ENCODE data around the gene MT1X.
"Not testable (repeated sequence)": the region's sequence is repeated elsewhere in the genome, so short reads cannot be mapped to it uniquely, and the experiment has no call there.

The MT1X gene

DNA sequence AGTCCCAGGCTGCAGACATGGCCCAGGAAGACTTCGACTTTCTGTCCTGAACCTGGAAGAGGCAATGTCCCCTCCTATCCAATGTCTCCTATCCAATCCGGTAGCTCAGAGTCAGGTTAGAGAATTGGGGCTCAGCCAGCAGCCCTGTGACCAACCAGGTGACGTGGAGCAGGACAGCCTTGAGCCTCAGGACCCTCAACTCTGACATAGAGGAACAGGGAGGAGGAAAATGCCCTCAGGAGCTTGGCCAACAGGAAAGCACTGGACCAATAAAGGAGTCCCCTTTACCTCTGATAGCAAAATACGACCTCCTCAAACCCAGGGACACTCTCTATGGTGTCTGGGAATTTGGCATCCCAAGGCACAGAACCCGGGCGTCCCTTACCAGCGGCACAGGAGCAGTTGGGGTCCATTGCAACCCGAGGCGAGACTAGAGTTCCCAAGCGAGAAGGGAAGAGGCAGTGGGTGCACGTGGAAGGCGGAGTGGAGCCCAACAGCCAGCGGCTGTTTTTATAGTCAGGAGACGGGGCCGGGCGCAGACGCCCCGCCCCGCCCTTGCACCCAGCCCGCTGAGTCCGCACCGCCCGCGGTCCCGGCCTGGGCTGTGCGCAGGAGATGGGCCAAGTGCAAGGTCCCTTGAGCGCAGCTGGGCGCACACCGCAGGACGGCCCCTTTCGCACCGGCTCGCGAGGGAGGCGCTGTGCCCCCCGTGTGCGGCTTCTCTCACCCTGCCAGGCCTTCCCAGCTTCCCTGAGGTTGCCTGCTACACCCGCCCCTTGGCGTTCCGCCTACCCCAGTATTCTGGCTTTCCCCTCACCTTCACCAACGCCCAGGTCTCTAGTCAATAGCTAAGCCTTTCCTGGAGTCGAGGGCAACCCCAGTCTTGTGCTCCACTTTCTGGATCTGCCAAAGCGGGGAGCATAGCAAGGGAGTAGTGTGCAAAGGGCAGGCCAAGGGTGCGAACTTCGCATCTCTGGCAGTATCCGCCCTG is 14.4 kb upstream of the MT1X start, which contains the start of gene MT1G:
Gene MT1G (minus strand): TSS at position 485 of the 991 bp plus-strand sequence. CDS start 72 bp downstream, at position 413.
- Mint-ChIP-seq H3K4me1 (ENCODE audit: low read depth) (peaks cover 24% of the 10 kb centered on the region), H3K9me3 (ENCODE audit: low read depth) (no peaks in the 10 kb centered on the region), H3K36me3 (peaks cover 12% of the 10 kb centered on the region), H3K27ac (no peak within 1 kb of the TSS), H3K27me3 (peaks cover 23% of the 10 kb centered on the region), H3K4me3 (peak within 1 kb of the TSS; percentile 63)

DNA sequence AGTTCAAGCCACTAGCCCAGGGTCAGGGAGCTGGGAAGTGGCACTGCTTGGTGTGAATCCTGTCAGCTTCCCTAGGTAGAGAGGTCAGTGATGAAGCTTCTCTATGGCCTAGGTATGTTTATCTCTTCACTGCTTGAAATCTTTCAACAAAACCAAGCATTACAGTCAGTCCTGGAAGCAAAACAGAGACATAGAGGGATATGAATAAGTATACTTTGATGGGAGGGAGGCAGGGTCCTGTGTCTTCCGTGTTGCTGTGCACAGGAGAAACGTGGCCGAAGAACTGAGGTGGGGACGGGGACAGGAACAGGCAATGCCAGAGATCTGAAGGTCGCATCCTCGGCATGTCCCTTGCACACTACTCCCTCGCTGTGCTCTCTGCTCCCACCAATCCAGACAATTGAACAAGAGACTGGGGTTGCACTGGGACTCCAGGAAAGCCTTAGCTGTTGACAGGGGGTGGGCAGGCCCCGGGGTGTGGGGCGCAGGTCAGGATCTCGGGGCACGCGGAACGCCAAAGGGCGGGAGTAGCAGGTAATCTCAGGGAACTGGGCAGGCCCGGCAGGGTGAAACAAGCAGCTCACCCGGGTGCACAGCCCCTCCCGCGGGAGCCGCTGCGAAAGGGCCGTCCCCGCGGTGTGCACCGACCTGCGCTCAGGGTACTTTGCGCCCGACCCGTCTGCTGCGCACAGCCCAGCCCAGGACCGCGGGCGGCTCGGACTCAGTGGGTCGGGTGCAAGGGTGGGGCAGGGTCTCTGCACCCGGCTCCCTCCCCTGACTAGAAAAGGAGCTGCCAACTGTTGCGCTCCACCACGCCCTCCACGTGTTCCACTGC is 13.0 kb upstream of the MT1X start, which contains the start of gene MT1H:
Gene MT1H (plus strand): TSS at position 810 of the 835 bp plus-strand sequence. CDS start 71 bp downstream, outside the sequence.
- peak within 1 kb of the TSS; percentile 46 for H3K4me3 Mint-ChIP-seq
- peaks cover 23% of the 10 kb centered on the region for H3K27me3 Mint-ChIP-seq
- H3K27ac Mint-ChIP-seq = no peak within 1 kb of the TSS
- no peaks in the 10 kb centered on the region for H3K9me3 Mint-ChIP-seq (ENCODE audit: low read depth)
- H3K36me3 Mint-ChIP-seq = peaks cover 12% of the 10 kb centered on the region
- peaks cover 22% of the 10 kb centered on the region for H3K4me1 Mint-ChIP-seq (ENCODE audit: low read depth)

DNA sequence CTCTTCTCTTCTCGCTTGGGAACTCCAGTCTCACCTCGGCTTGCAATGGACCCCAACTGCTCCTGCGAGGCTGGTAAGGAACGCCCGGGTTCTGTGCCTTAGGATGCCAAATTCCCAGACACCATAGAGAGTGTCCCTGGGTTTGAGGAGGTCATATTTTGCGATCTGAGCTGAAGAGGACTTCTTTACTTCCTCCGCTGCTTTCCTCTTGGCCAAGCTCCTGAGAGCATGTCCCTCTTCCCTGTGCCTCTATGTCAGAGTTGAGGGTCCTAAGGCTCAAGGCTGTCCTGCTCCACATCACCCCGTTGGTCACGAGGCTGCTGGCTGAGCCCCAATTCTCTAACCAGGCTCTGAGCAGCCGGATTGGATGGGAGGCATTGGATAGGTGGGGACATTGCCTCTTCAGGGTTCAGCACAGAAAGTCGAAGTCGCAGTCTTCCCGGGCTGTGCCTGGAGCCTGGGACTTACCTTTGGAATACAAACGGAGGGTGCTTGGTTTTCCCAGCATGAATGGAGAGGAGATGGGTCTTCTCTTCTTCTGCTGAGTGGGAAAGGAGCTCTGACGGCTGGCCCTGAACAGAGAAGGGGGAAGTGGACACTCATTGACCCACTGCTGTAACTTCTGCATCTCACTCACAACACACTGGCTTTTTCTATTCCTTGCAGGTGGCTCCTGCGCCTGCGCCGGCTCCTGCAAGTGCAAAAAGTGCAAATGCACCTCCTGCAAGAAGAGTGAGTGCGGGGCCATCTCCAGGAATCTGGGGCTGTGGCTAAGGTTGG is 12.2 kb upstream of the MT1X start:
- peaks cover 23% of the 10 kb centered on the region for H3K27me3 Mint-ChIP-seq
- H3K27ac Mint-ChIP-seq = no peak overlapping the region
- H3K4me3 Mint-ChIP-seq = peak overlapping the region; percentile 20
- H3K9me3 Mint-ChIP-seq (ENCODE audit: low read depth) = no peaks in the 10 kb centered on the region
- H3K36me3 Mint-ChIP-seq = peaks cover 12% of the 10 kb centered on the region
- H3K4me1 Mint-ChIP-seq (ENCODE audit: low read depth) = peaks cover 25% of the 10 kb centered on the region

DNA sequence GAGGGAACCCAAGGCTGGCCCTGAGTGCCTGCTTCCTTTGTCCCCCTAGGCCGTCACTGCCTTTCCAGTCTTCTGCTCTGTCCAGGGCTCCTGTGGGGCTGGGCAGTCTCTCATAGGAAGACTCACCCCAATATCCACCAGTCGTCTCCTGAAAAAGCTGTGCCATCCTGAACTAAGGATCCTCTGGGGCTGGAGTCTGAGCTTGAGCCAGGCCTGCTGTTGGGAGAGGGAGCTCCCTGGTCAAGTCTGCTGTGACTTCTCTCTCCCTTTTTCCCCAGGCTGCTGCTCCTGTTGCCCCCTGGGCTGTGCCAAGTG is 11.7 kb upstream of the MT1X start:
- Mint-ChIP-seq H3K27me3 (peaks cover 20% of the 10 kb centered on the region), H3K9me3 (ENCODE audit: low read depth) (no peaks in the 10 kb centered on the region), H3K36me3 (peaks cover 9% of the 10 kb centered on the region), H3K27ac (no peak overlapping the region), H3K4me1 (ENCODE audit: low read depth) (peaks cover 29% of the 10 kb centered on the region), H3K4me3 (no peak overlapping the region)

- H3K27ac Mint-ChIP-seq; H3K9me3 Mint-ChIP-seq (ENCODE audit: low read depth); H3K36me3 Mint-ChIP-seq; H3K4me3 Mint-ChIP-seq: not testable (repeated sequence)
- Mint-ChIP-seq H3K27me3 (peaks cover 19% of the 10 kb centered on the region), H3K4me1 (ENCODE audit: low read depth) (peaks cover 35% of the 10 kb centered on the region)
These were observed 10.6 kb upstream of the MT1X start for GRCh38 chr16:56671691-56672090.

DNA sequence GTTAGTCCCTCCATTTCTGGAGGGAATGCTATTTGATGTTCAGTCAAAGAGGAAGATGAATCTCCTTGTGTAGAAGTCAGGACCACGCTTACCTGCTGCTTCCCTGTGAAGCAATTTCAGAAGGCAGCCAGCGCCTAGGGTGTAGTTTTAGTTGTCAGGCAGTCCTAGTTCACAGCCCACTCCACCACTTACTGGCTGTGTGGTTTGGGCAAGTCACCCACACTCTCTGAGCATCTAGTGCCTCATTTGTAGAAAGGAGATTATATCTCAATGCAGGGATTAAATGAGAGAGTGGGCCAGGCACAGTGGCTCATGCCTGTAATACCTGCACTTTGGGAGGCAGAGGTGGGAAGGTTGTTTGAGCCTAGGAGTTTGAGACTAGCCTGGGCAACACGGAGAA is 10.1 kb upstream of the MT1X start:
- H3K9me3 Mint-ChIP-seq (ENCODE audit: low read depth); H3K27ac Mint-ChIP-seq; H3K36me3 Mint-ChIP-seq; H3K4me3 Mint-ChIP-seq: not testable (repeated sequence)
- Mint-ChIP-seq H3K4me1 (ENCODE audit: low read depth) (peaks cover 35% of the 10 kb centered on the region), H3K27me3 (peaks cover 19% of the 10 kb centered on the region)

GRCh38 chr16:56672761-56673536 is 9.3 kb upstream of the MT1X start:
- Mint-ChIP-seq H3K36me3 (peaks cover 6% of the 10 kb centered on the region), H3K27ac (no peak overlapping the region)

GRCh38 chr16:56673921-56674320 is 8.3 kb upstream of the MT1X start:
- H3K36me3 Mint-ChIP-seq = peaks cover 4% of the 10 kb centered on the region
- peaks cover 24% of the 10 kb centered on the region for H3K4me1 Mint-ChIP-seq (ENCODE audit: low read depth)
- no peaks in the 10 kb centered on the region for H3K9me3 Mint-ChIP-seq (ENCODE audit: low read depth)
- no peak overlapping the region for H3K4me3 Mint-ChIP-seq
- peaks cover 11% of the 10 kb centered on the region for H3K27me3 Mint-ChIP-seq
- H3K27ac Mint-ChIP-seq = no peak overlapping the region

More at GRCh38 chr16:56672761-56673536, 9.3 kb upstream of the MT1X start:
- peaks cover 19% of the 10 kb centered on the region for H3K27me3 Mint-ChIP-seq
- H3K4me1 Mint-ChIP-seq (ENCODE audit: low read depth) = peaks cover 31% of the 10 kb centered on the region
- H3K4me3 Mint-ChIP-seq = no peak overlapping the region
- H3K9me3 Mint-ChIP-seq (ENCODE audit: low read depth) = no peaks in the 10 kb centered on the region

DNA sequence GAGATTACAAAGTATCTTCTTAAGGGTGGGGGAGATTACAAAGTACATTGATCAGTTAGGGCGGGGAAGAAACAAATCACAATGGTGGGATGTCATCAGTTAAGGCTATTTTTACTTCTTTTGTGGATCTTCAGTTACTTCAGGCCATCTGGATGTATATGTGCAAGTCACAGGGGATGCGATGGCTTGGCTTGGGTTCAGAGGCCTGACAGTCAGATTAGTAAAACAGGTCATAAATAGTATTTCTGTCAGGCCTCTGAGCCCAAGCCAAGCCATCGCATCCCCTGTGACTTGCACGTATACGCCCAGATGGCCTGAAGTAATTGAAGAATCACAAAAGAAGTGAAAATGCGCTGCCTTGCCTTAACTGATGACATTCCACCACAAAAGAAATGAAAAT is 7.7 kb upstream of the MT1X start:
- Mint-ChIP-seq H3K4me1 (ENCODE audit: low read depth) (peaks cover 19% of the 10 kb centered on the region), H3K4me3 (peak overlapping the region; percentile 81)
- not testable (repeated sequence) for H3K27me3 Mint-ChIP-seq; H3K27ac Mint-ChIP-seq; H3K36me3 Mint-ChIP-seq; H3K9me3 Mint-ChIP-seq (ENCODE audit: low read depth)

DNA sequence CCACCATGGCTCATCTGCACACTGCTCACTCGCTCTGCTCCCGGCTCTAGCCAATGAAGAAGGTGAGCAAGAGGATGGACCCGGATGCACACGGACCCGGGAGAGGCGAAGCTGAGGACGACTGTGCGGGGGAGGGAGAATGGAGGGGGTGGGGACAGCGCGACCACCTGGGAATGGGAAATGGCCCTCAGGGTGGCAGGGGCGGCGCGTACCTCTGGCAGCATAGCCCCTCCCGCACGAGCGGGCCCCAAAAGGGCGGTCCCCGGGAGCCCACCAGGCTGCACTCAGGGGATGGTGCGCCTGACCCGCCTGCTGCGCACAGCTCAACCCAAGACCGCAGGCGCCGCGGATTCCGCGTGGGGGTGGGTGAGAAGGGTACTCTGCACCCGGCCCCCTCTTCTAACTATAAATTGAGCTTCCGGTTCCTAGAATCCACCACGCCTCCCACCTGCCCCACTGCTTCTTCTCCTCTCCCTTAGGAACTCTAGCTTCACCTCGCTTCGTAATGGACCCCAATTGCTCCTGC is 6.5 kb upstream of the MT1X start:
- Mint-ChIP-seq H3K27ac (peak overlapping the region; percentile 16), H3K4me1 (ENCODE audit: low read depth) (peaks cover 16% of the 10 kb centered on the region), H3K36me3 (peaks cover 2% of the 10 kb centered on the region), H3K27me3 (peaks cover 4% of the 10 kb centered on the region), H3K4me3 (peak overlapping the region; percentile 81), H3K9me3 (ENCODE audit: low read depth) (no peaks in the 10 kb centered on the region)

GRCh38 chr16:56677474-56677873 is 4.8 kb upstream of the MT1X start:
- Mint-ChIP-seq H3K36me3 (no peaks in the 10 kb centered on the region), H3K4me1 (ENCODE audit: low read depth) (peaks cover 21% of the 10 kb centered on the region), H3K9me3 (ENCODE audit: low read depth) (no peaks in the 10 kb centered on the region), H3K27me3 (no peaks in the 10 kb centered on the region), H3K4me3 (no peak overlapping the region), H3K27ac (no peak overlapping the region)

DNA sequence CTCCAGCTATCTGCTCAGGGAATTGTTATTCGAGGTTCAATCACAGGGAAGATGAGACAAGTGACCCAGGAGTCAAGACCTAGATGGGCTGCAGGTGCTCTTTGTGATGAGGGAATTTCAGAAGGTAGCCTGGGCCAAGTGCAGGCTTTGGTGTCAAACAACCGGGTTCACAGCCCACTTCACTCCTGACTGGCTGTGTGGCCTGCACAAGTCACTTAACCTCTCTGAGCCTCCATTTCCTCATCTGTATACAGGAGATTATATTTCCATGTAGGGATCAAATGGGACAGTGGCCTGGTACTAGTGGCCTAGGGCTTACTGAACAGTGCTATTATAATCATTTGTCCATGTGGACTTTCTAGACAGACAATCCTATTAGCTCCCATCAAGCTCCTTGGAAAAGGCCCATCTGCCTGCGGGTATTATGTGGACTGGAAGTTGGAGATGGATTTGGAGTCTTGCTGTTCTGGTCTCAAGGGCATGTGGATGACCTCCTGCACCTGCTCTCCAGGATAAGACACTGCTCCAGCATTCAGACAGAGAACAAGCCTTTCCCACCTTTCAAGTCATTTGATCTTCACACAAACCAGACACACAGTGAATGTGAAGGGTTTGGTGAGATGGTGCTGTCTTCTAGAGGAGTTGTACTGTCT is 3.1 kb upstream of the MT1X start:
- H3K4me3 Mint-ChIP-seq = no peak overlapping the region
- peaks cover 32% of the 10 kb centered on the region for H3K4me1 Mint-ChIP-seq (ENCODE audit: low read depth)
- H3K27me3 Mint-ChIP-seq = no peaks in the 10 kb centered on the region
- H3K27ac Mint-ChIP-seq = no peak overlapping the region
- no peaks in the 10 kb centered on the region for H3K9me3 Mint-ChIP-seq (ENCODE audit: low read depth)
- peaks cover 2% of the 10 kb centered on the region for H3K36me3 Mint-ChIP-seq

DNA sequence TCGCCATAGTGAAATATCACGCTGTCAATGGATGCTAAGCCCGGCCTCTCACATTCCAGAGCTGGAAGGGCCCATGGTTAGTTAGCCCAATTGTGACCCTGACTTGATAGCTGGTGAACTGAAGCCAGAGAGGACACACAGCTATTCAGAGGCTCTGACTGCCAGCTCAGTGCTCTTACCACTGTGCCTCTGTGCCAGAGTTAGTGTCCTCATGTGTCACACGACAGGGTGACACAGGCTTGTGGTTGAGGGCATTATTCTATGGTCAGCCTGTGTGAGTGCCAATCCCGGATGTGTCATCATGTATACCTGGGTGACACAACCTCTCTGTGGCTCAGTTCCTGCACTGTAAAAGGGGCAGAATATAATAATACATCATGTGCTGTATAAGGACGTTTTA is 2.5 kb upstream of the MT1X start:
- peaks cover 2% of the 10 kb centered on the region for H3K36me3 Mint-ChIP-seq
- no peaks in the 10 kb centered on the region for H3K9me3 Mint-ChIP-seq (ENCODE audit: low read depth)
- H3K4me1 Mint-ChIP-seq (ENCODE audit: low read depth) = peaks cover 29% of the 10 kb centered on the region
- H3K27ac Mint-ChIP-seq = no peak overlapping the region
- H3K27me3 Mint-ChIP-seq = no peaks in the 10 kb centered on the region
- H3K4me3 Mint-ChIP-seq = no peak overlapping the region

Data from activated naive CD8-positive, alpha-beta T cell (primary cell).